WERI-Rb-1 (cell line): ENCODE data around the gene BHMT.

Experiments
- DNase-seq: peaks from one replicate; pipeline ENCODE4 v3.0.0-alpha.2; 2020
- H3K27ac ChIP-seq: fragments of 250-450 bp; sonication (Bioruptor Pico); 2 replicates; pipeline ENCODE4 v1.5.1; 2020; ENCODE audit warnings: mild to moderate bottlenecking, moderate library complexity
- H3K27me3 ChIP-seq: fragments of 250-450 bp; sonication (Bioruptor Pico); 2 replicates; pipeline ENCODE4 v1.5.1; 2021; ENCODE audit warnings: mild to moderate bottlenecking, low read depth, moderate library complexity; ENCODE audit not compliant: insufficient read depth, severe bottlenecking
- H3K36me3 ChIP-seq: fragments of 250-450 bp; sonication (Bioruptor Pico); 2 replicates; pipeline ENCODE4 v1.5.1; 2020; ENCODE audit warnings: mild to moderate bottlenecking, moderate library complexity
- H3K4me3 ChIP-seq: 2 replicates; pipeline ENCODE4 v1.5.1; 2011; ENCODE audit warnings: low read depth, mild to moderate bottlenecking, control low read depth, low read length
- H3K9me3 ChIP-seq: fragments of 250-450 bp; sonication (Bioruptor Pico); 2 replicates; pipeline ENCODE4 v1.5.1; 2021; ENCODE audit warnings: mild to moderate bottlenecking, moderate library complexity; ENCODE audit not compliant: severe bottlenecking
- CTCF ChIP-seq: IDR thresholded peaks from 2 replicates; pipeline ENCODE4 v1.5.1; 2011; ENCODE audit warnings: low read depth, mild to moderate bottlenecking, control low read depth, inconsistent platforms, low read length

BHMT gene

GRCh38 chr5:79111387-79111959 is at the start of gene BHMT:
Gene BHMT, plus strand, starts transcription at chr5:79111809. Its CDS starts 77 bp downstream, at chr5:79111886.
- no peak for TF ChIP-seq CTCF
- Histone ChIP-seq H3K36me3 (no peaks in the 10 kb centered on the region), H3K4me3 (no peak within 1 kb of the TSS), H3K27me3 (no peaks in the 10 kb centered on the region), H3K9me3 (no peaks in the 10 kb centered on the region), H3K27ac (no peak within 1 kb of the TSS)
- DNase-seq: no peak

- Histone ChIP-seq H3K27me3 (no peaks in the 10 kb centered on the region), H3K36me3 (no peaks in the 10 kb centered on the region), H3K4me3 (no peak overlapping the region), H3K27ac (no peak overlapping the region), H3K9me3 (peaks cover 3% of the 10 kb centered on the region)
- no peak for TF ChIP-seq CTCF
- DNase-seq: no peak
These were observed 49.2 kb upstream of the BHMT start for GRCh38 chr5:79062436-79062835.

- Histone ChIP-seq H3K27me3 (no peaks in the 10 kb centered on the region), H3K36me3 (no peaks in the 10 kb centered on the region; the same call in 1 of the 2 replicates), H3K4me3 (no peak within 1 kb of the TSS), H3K9me3 (peaks cover 5% of the 10 kb centered on the region), H3K27ac (no peak within 1 kb of the TSS)
- no peak for DNase-seq
- no peak for TF ChIP-seq CTCF
These were observed 41.9 kb upstream of the BHMT start, which contains the start of the genes BHMT2 and DMGDH for GRCh38 chr5:79069488-79070349. Gene BHMT2, plus strand, starts transcription at chr5:79069767. Its CDS starts 16 bp downstream, at chr5:79069783. Gene DMGDH, minus strand, starts transcription at chr5:79069674. Its CDS starts 54 bp downstream, at chr5:79069620.

- H3K9me3 ChIP-seq: peaks cover 5% of the 10 kb centered on the region
- H3K36me3 ChIP-seq: no peaks in the 10 kb centered on the region; the same call in 1 of the 2 replicates
- no peak overlapping the region for H3K27ac ChIP-seq
- DNase-seq: no peak
- TF ChIP-seq CTCF: no peak
- no peak overlapping the region for H3K4me3 ChIP-seq
- H3K27me3 ChIP-seq: no peaks in the 10 kb centered on the region
These were observed 41.3 kb upstream of the BHMT start for GRCh38 chr5:79070350-79070667.

- Histone ChIP-seq H3K27ac (no peak overlapping the region), H3K27me3 (no peaks in the 10 kb centered on the region), H3K9me3 (peaks cover 5% of the 10 kb centered on the region), H3K4me3 (no peak overlapping the region), H3K36me3 (no peaks in the 10 kb centered on the region; the same call in 1 of the 2 replicates)
- no peak for DNase-seq
- no peak for TF ChIP-seq CTCF
These were observed 37.0 kb upstream of the BHMT start for GRCh38 chr5:79074641-79075040.
